HCT116 (cell line): ENCODE data around the gene CCDC142. TPM values are rescaled to one million over a fixed set of nuclear protein-coding genes. Genes with fewer than 3 reads are reported as not detected.

Experiments used
- ATAC-seq: fragments of 200-7000 bp; cut with Tn5 transposase; 2 replicates; pipeline ENCODE4 v1.9.1; 2020; ENCODE audit warnings: mild to moderate bottlenecking, moderate library complexity
- BruUV-seq: library from RNA; stranded (reverse); fragments of 400-500 nt; replicated peaks from 2 replicates; lab custom pipeline; 2021; lab: Mats Ljungman, UMichigan
- CTCF ChIA-PET: fragments of 300-600 bp; sonication (Branson Sonifier 250); formaldehyde crosslinking; loops from one replicate; lab custom pipeline; 2021; ENCODE audit warnings: antibody characterized with exemption; lab: Charles Lee
- POLR2A ChIA-PET: fragments of 300-600, 350-600 bp; sonication (Branson Sonifier 250); formaldehyde crosslinking; loops from one replicate; lab custom pipeline; 2021; ENCODE audit warnings: antibody characterized with exemption; lab: Charles Lee
- RAD21 ChIA-PET, 2 experiments: fragments of 300-600 bp; sonication (Branson Sonifier 250); formaldehyde crosslinking; loops; one replicate each; lab custom pipeline; 2023; ENCODE audit warnings: low total read pairs in 2 of 2; ENCODE audit not compliant: uncharacterized antibody in 2 of 2, unreplicated experiment in 2 of 2, low non-redundant PET in 1 of 2; lab: Charles Lee
- DNase-seq: peaks from one replicate; pipeline ENCODE4 v3.0.0-alpha.2; 2010; ENCODE audit warnings: low read depth, low spot score
- H2AFZ ChIP-seq: fragments of 200-600 bp; shearing (Covaris generic), sonication (generic); 2 replicates; pipeline ENCODE4 v1.6.1; 2017; ENCODE audit warnings: low read depth, mixed run types, mixed read lengths, antibody characterized with exemption, low read length; ENCODE audit not compliant: poor library complexity, severe bottlenecking
- H3K27ac ChIP-seq: 2 replicates; pipeline ENCODE4 v1.5.1; 2012; ENCODE audit warnings: low read depth, low read length
- H3K27me3 ChIP-seq: fragments of 200-600 bp; sonication (generic); 2 replicates; pipeline ENCODE4 v1.6.1; 2016; ENCODE audit warnings: mixed run types, low read length, mixed read lengths; ENCODE audit not compliant: insufficient read depth
- H3K36me3 ChIP-seq, 2 experiments: fragments of 200-500 bp in 1 of 2; fragments of 200-600 bp in 1 of 2; sonication (Bioruptor generic) in 1 of 2; sonication (generic) in 1 of 2; 2 replicates each; pipeline versions ENCODE4 v1.5.1 to v1.6.1; 2014 to 2016; ENCODE audit warnings: low read length in 2 of 2, inconsistent platforms in 1 of 2, mixed read lengths in 1 of 2, mixed run types in 1 of 2; ENCODE audit not compliant: insufficient read depth in 2 of 2, control insufficient read depth in 1 of 2
- H3K4me1 ChIP-seq, 2 experiments: fragments of 200-600 bp in 1 of 2; sonication (generic) in 1 of 2; 2 replicates each; pipeline versions ENCODE4 v1.5.1 to v1.6.1; 2012 to 2017; ENCODE audit warnings: low read length in 2 of 2, inconsistent platforms in 1 of 2, mild to moderate bottlenecking in 1 of 2, mixed read lengths in 1 of 2, mixed run types in 1 of 2, moderate library complexity in 1 of 2; ENCODE audit not compliant: insufficient read depth in 2 of 2, control insufficient read depth in 1 of 2
- H3K4me2 ChIP-seq: fragments of 200-600 bp; sonication (generic); 2 replicates; pipeline ENCODE4 v1.6.1; 2017; ENCODE audit warnings: mixed run types, low read length, mixed read lengths
- H3K4me3 ChIP-seq, 2 experiments: fragments of 200-600 bp in 1 of 2; sonication (generic) in 1 of 2; replicated peaks in 1 of 2; 2 replicates each; pipeline ENCODE4 v1.5.1; 2011 to 2016; ENCODE audit warnings: low read length in 2 of 2, control low read depth in 1 of 2, low read depth in 1 of 2, mild to moderate bottlenecking in 1 of 2, mixed read lengths in 1 of 2, mixed run types in 1 of 2
- H3K79me2 ChIP-seq: fragments of 200-600 bp; sonication (generic); 2 replicates; pipeline ENCODE4 v1.6.1; 2017; ENCODE audit warnings: mild to moderate bottlenecking, mixed run types, low read length, moderate library complexity, mixed read lengths; ENCODE audit not compliant: insufficient read depth
- H3K9ac ChIP-seq: fragments of 200-600 bp; sonication (generic); 2 replicates; pipeline ENCODE4 v1.6.1; 2016; ENCODE audit warnings: low read length, mixed read lengths
- H3K9me2 ChIP-seq: fragments of 200-600 bp; sonication (generic), shearing (Covaris generic); 2 replicates; pipeline ENCODE4 v1.6.1; 2017; ENCODE audit warnings: mixed run types, mild to moderate bottlenecking, moderate library complexity; ENCODE audit not compliant: insufficient read depth
- H3K9me3 ChIP-seq, 2 experiments: fragments of 200-500 bp in 1 of 2; fragments of 200-600 bp in 1 of 2; sonication (Bioruptor generic) in 1 of 2; sonication (generic) in 1 of 2; 2 replicates each; pipeline ENCODE4 v1.6.1; 2014 to 2017; ENCODE audit warnings: low read length in 2 of 2, mixed read lengths in 2 of 2, inconsistent platforms in 1 of 2, low read depth in 1 of 2, mild to moderate bottlenecking in 1 of 2, mixed run types in 1 of 2, moderate library complexity in 1 of 2; ENCODE audit not compliant: control insufficient read depth in 1 of 2, insufficient read depth in 1 of 2
- H4K20me1 ChIP-seq: fragments of 200-600 bp; sonication (generic), shearing (Covaris generic); 2 replicates; pipeline ENCODE4 v1.6.1; 2017; ENCODE audit warnings: mixed run types, mild to moderate bottlenecking, moderate library complexity; ENCODE audit not compliant: insufficient read depth
- CBX3 ChIP-seq: IDR thresholded peaks from 2 replicates; pipeline ENCODE4 v1.6.1; 2012; ENCODE audit warnings: low read depth
- CTCF ChIP-seq, 3 experiments: fragments of 200-600 bp in 1 of 3; sonication (generic) in 1 of 3; IDR thresholded peaks in 2 of 3; conservative IDR thresholded peaks in 1 of 3; 2 replicates each; pipeline ENCODE4 v1.5.1; 2012 to 2017; ENCODE audit warnings: low read depth in 2 of 3, low read length in 2 of 3, antibody characterized with exemption in 1 of 3, borderline replicate concordance in 1 of 3, control low read depth in 1 of 3, mild to moderate bottlenecking in 1 of 3, mixed read lengths in 1 of 3, mixed run types in 1 of 3, moderate library complexity in 1 of 3; ENCODE audit not compliant: insufficient read depth in 1 of 3
- EZH2phosphoT487 ChIP-seq: fragments of 200-600 bp; IDR thresholded peaks from 2 replicates; pipeline ENCODE4 v1.6.1; 2018; ENCODE audit warnings: antibody characterized with exemption, borderline replicate concordance
- JUND ChIP-seq: IDR thresholded peaks from 2 replicates; pipeline ENCODE4 v1.6.1; 2012
- POLR2A ChIP-seq: IDR thresholded peaks from 2 replicates; pipeline ENCODE4 v1.7.0; 2011; ENCODE audit warnings: borderline replicate concordance; ENCODE audit not compliant: insufficient read depth, insufficient read length; ENCODE audit errors: extremely low read depth
- POLR2AphosphoS5 ChIP-seq: IDR thresholded peaks from 2 replicates; pipeline ENCODE4 v1.6.1; 2011; ENCODE audit warnings: mild to moderate bottlenecking, low read depth, low read length, moderate library complexity
- SIN3A ChIP-seq: IDR thresholded peaks from 2 replicates; pipeline ENCODE4 v1.6.1; 2012; ENCODE audit warnings: low read depth
- SRF ChIP-seq: IDR thresholded peaks from 2 replicates; pipeline ENCODE4 v1.6.1; 2012; ENCODE audit warnings: low read depth
- TCF7L2 ChIP-seq: IDR thresholded peaks from 2 replicates; pipeline ENCODE4 v1.7.0; 2011; ENCODE audit warnings: borderline replicate concordance, inconsistent platforms; ENCODE audit not compliant: insufficient read depth, insufficient read length; ENCODE audit errors: extremely low read depth
- YY1 ChIP-seq: IDR thresholded peaks from 2 replicates; pipeline ENCODE4 v1.6.1; 2011; ENCODE audit warnings: low read length, low read depth, moderate library complexity, mild to moderate bottlenecking; ENCODE audit not compliant: insufficient replicate concordance; ENCODE audit errors: extremely low read depth
- ZBTB33 ChIP-seq: IDR thresholded peaks from 2 replicates; pipeline ENCODE4 v1.6.1; 2011; ENCODE audit warnings: mild to moderate bottlenecking, low read length, moderate library complexity; ENCODE audit not compliant: insufficient replicate concordance; ENCODE audit errors: extremely low read depth
- ZFX ChIP-seq: fragments of 450-650 bp; IDR thresholded peaks from 2 replicates; pipeline ENCODE4 v1.6.1; 2017
- intact Hi-C: fragments of 100-400 bp; cut with micrococcal nuclease; formaldehyde crosslinking; loops from 2 replicates; pipeline ENCODE4 v1.10.0; 2022
- total RNA-seq: library from RNA; stranded (reverse); gene quantifications from one replicate; pipeline ENCODE4 v1.2.1, GENCODE V29; 2021; ENCODE audit not compliant: unreplicated experiment
- TF ChIP-seq, protein P1 (sequence below): IDR thresholded peaks from 2 replicates; pipeline ENCODE4 v1.6.1; 2012

Gene CCDC142
- total RNA-seq, 1 experiment from 2014 or later, result 15.0 TPM

GRCh38 chr2:74507926-74508520 lies 25.2 kb upstream of the CCDC142 start:
- BruUV-seq, result TSS peak; percentile 74
- H3K9me3 ChIP-seq, result no peaks in the 10 kb centered on the region
- no peak for DNase-seq
- POLR2A ChIA-PET, result interaction anchor here (0.9 to 1.8 kb wide), 3 partner anchors 18 to 50 kb away, joined by 3 to 7 read pairs (median 3); partner anchors contain the start of genes AUP1, DQX1, HTRA2 and WBP1
- H3K36me3 ChIP-seq, result peaks cover 3 to 16% of the 10 kb centered on the region in 2 experiments; a peak in 2 of 4 replicates
- peaks cover 22% of the 10 kb centered on the region for H3K79me2 ChIP-seq
- H3K4me3 ChIP-seq, result peak overlapping the region; percentile 85 to 93
- no peaks in the 10 kb centered on the region for H4K20me1 ChIP-seq
- H3K27ac ChIP-seq, result peak overlapping the region; percentile 91
- H3K4me1 ChIP-seq, result peaks cover 22 to 41% of the 10 kb centered on the region in 2 experiments
- peak; percentile 48 for ATAC-seq
- H3K27me3 ChIP-seq, result no peaks in the 10 kb centered on the region
- H3K9ac ChIP-seq, result peak overlapping the region; percentile 85
- TF ChIP-seq CBX3 (no peak), YY1 (no peak), JUND (no peak), ZFX (peak; percentile 58; the same call in 1 of the 2 replicates)
- TF ChIP-seq, all 23 proteins: peak for 1
- intact Hi-C loops, result no loop called here
- H2AFZ ChIP-seq, result no peak overlapping the region
- CTCF ChIA-PET, result no interaction called here
- RAD21 ChIA-PET, result no interaction called here
- no peaks in the 10 kb centered on the region for H3K9me2 ChIP-seq
- peak overlapping the region; percentile 99 for H3K4me2 ChIP-seq

DNA sequence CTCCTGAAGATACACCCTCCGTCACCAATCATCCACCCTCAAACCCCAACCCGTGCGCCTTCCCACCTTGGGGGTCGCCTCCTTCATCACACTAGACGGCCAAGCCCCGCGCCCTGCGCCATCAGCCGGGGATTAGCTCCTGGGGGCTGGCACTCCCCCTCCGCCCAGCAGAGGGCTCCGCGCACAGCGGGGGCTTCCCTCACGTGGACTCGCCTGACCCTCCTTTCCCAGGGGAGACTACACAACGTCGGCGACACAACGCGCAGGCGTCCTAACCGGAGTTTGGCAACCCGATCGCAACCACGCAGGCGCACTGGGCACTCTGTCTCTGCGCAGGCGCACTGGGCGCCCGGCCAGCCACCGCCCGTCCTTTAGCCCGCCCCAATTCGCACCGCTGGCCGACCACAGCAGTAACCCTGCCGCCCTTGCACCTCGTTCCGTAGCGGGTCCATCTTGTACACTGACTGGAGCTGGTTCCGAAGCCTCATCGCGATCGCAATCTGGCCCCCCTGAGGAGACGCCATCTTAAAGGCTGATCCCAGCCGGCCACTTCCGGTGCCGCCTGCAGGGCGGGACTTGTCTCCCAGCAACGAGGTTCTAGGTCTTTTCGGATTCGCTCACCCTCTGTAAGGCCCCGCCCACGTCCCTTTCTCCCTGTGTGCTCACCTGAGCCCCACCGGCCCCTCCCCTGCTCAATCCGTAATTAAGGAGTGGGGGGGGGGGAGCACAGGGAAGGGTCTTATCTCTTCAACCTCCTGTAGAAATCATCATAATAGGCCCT lies 24.5 kb upstream of the CCDC142 start, which contains the start of gene PCGF1:
TSS of gene PCGF1 (minus strand) at position 551 of the 781 bp plus-strand sequence. CDS start at position 524, 27 bp downstream.
- BruUV-seq, result no TSS peak
- Histone ChIP-seq H3K9me2 (no peaks in the 10 kb centered on the region), H2AFZ (no peak within 1 kb of the TSS), H3K79me2 (peaks cover 22% of the 10 kb centered on the region), H3K4me3 (peak within 1 kb of the TSS; percentile 85 to 93), H3K36me3 (peaks cover 3 to 16% of the 10 kb centered on the region in 2 experiments; a peak in 2 of 4 replicates), H3K4me1 (peaks cover 22 to 46% of the 10 kb centered on the region in 2 experiments), H3K27ac (peak within 1 kb of the TSS; percentile 91), H4K20me1 (no peaks in the 10 kb centered on the region), H3K27me3 (no peaks in the 10 kb centered on the region), H3K9me3 (no peaks in the 10 kb centered on the region), H3K9ac (peak within 1 kb of the TSS; percentile 85), H3K4me2 (peak within 1 kb of the TSS; percentile 99)
- intact Hi-C loops, result no loop called here
- ATAC-seq (peak; percentile 83), DNase-seq (peak; percentile 96)
- ChIA-PET CTCF (no interaction called here), RAD21 (no interaction called here), POLR2A (interaction anchor here (0.9 to 1.8 kb wide), 5 partner anchors 19 to 53 kb away, joined by 3 to 7 read pairs (median 3); partner anchors contain the start of genes AUP1, DQX1, HTRA2 and INO80B)
- no peak for TF ChIP-seq SIN3A
- TF ChIP-seq, protein P1, sequence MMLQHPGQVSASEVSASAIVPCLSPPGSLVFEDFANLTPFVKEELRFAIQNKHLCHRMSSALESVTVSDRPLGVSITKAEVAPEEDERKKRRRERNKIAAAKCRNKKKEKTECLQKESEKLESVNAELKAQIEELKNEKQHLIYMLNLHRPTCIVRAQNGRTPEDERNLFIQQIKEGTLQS, result no peak
- no peak for TF ChIP-seq ZBTB33
- peak; percentile 7 for TF ChIP-seq TCF7L2
- TF ChIP-seq POLR2A, result peak; percentile 46
- TF ChIP-seq POLR2AphosphoS5, result peak; percentile 57
- peak in 2 of 3 experiments; percentile 25 to 32; a peak in 1 of 6 replicates for TF ChIP-seq CTCF (IDR thresholded peaks at IDR 0.05 in 2 of 3, conservative IDR thresholded peaks at IDR 0.05 in 1 of 3; ENCODE audit: borderline replicate concordance in 1 of 3, insufficient read depth in 1 of 3, low read depth in 2 of 3, low read length in 2 of 3)
- TF ChIP-seq ZFX, result no peak
- TF ChIP-seq CBX3, result no peak
- no peak for TF ChIP-seq SRF
- TF ChIP-seq EZH2phosphoT487, result no peak
